ENCODE measurements around the gene CDH23. TPM values are rescaled to one million over a fixed set of nuclear protein-coding genes. Genes with fewer than 3 reads are reported as not detected.

The CDH23 gene
- total and polyA plus RNA-seq, 10 of the 15 experiments (the other 5 are each of a cell fraction or from before 2014, with no cell fraction given), result 0.09 to 0.40 (median 0.15) TPM; not detected in 1

DNA sequence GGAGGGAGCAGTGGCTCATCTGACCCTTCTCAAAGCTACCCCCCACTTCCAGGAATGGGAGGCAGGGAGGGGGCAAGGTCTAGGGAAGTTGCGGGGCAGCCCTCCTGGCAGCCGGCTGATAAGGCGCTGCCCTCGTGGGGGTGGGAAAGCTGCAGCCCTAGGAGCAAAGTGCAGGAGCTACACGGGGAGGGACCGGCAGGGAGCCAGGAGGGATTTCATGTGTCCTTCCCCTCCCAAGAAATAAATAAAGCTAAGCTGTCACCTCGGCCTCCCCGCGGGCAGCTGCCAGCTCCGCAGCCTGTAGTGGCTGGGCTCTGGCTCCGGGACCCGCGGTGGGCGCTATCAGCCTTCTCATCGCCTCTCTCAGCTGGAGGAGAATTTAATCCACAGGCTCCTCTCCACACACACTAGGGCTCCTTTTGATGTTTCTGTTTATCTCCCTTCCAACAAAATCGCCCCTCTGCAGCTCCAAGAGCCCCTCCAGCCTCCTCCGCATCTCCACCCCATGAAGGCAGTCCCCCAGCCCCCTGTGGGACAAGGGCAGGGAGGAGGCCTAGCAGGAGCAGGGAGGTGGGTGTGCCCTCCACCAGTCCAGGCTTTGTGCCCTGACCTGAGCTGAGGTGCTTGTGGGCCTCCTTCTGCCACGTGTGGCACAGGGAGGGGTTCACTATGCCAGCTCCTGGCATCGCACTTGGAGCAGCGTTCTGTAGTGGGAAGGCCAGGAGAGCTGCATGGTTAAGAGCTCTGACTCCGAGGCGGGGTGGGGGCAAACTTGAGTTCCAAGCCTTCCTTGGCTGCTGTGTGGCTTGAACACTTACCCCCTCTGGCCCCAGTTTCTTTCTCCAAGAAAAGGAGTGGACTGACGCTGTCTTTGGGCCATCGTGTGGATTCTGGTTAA lies 242.4 kb downstream of the CDH23 start:
- CTCF ChIA-PET, result interaction anchor here (0.7 to 4.7 kb wide), 3 partner anchors 58 to 258 kb away, joined by 3 to 35 read pairs (median 3); no protein-coding TSS in a partner anchor
- no peak overlapping the region for H3K27ac ChIP-seq (ENCODE audit: control insufficient read depth, insufficient read depth)

More for the DNA sequence above, 242.4 kb downstream of the CDH23 start:
- no peak for TF ChIP-seq MYC (IDR thresholded peaks at IDR 0.05; ENCODE audit: insufficient read depth, insufficient read length, insufficient replicate concordance, low read length, severe bottlenecking)
- no peak for TF ChIP-seq CHD1 (IDR thresholded peaks at IDR 0.05; ENCODE audit: low read depth, low read length)
- no peak for TF ChIP-seq ZZZ3 (IDR thresholded peaks at IDR 0.05; ENCODE audit: control insufficient read depth, insufficient read length, low read depth)
- no peak for TF ChIP-seq NR2C1 (IDR thresholded peaks at IDR 0.05)
- TF ChIP-seq SREBF1 (IDR thresholded peaks at IDR 0.05; ENCODE audit: low read length), result no peak
- TF ChIP-seq ZBED1 (IDR thresholded peaks at IDR 0.05; ENCODE audit: borderline replicate concordance), result no peak
- no peak for TF ChIP-seq MTA3 (IDR thresholded peaks at IDR 0.05; ENCODE audit: borderline replicate concordance, low read length)
- no peak for TF ChIP-seq USF2 (IDR thresholded peaks at IDR 0.05; ENCODE audit: borderline replicate concordance, low read depth, low read length)
- Histone ChIP-seq H3K79me2 (ENCODE audit: control insufficient read depth, insufficient read depth, low read length) (no peaks in the 10 kb centered on the region), H2AFZ (ENCODE audit: control insufficient read depth, low read depth, low read length) (no peak overlapping the region), H3K9ac (ENCODE audit: control insufficient read depth, insufficient read depth, low read length) (no peak overlapping the region), H3K4me3 (no peak overlapping the region), H3K4me1 (ENCODE audit: control insufficient read depth, insufficient read depth, low read length) (peaks cover 10% of the 10 kb centered on the region), H3K27me3 (replicated peaks in 1 of 2; ENCODE audit: control insufficient read depth in 2 of 2, insufficient read depth in 2 of 2, low read length in 1 of 2) (0 out of 4 replicates have a peak, but pooled peaks cover 0 to 1% of the 10 kb centered on the region in 2 experiments), H3K9me3 (replicated peaks; ENCODE audit: control insufficient read depth, insufficient read depth, low read length) (no peaks in the 10 kb centered on the region), H3K36me3 (ENCODE audit: control insufficient read depth in 2 of 2, insufficient read depth in 2 of 2, low read length in 1 of 2) (no peaks in the 10 kb centered on the region), H4K20me1 (ENCODE audit: control insufficient read depth, insufficient read depth) (no peaks in the 10 kb centered on the region), H3K4me2 (ENCODE audit: control insufficient read depth, insufficient read depth) (no peak overlapping the region)
- in situ Hi-C loops (cut with MboI) (no loop called here), intact Hi-C loops (cut with micrococcal nuclease; ENCODE audit: unreplicated experiment) (no loop called here)
- no peak for ATAC-seq
- WGBS (ENCODE audit: insufficient coverage, insufficient replicate concordance, low lambda C conversion rate, missing lambda C conversion rate), result 52% methylated on average over 22 of the region's 24 CpGs
- SMC1A ChIA-PET (ENCODE audit: uncharacterized antibody, unreplicated experiment), result interaction anchor here (0.6 kb wide), 1 partner anchor 148 kb away, joined by 3 read pairs; no protein-coding TSS in a partner anchor
- RAD21 ChIA-PET (ENCODE audit: unreplicated experiment), result interaction anchor here (1.0 kb wide), 1 partner anchor 56 kb away, joined by 3 read pairs; no protein-coding TSS in a partner anchor
- DNase-seq (ENCODE audit: low read depth, low spot score), result no peak
- FAIRE-seq, result no peak
- POLR2A ChIA-PET, result no interaction called here
- BruUV-seq (replicated peaks), result no TSS peak

Measured in GM12878 (cell line).